K562 (cell line): ENCODE data around the gene CEP295NL.

ENCODE experiments used
- ATF2 ChIP-seq: sonication (generic); formaldehyde crosslinking; IDR thresholded peaks from 2 replicates; pipeline ENCODE4 v1.8.1; 2022; ENCODE audit warnings: missing genetic modification reagents
- CEBPZ ChIP-seq: fragments of 150-350 bp; IDR thresholded peaks from 2 replicates; pipeline ENCODE4 v1.6.1; 2014; ENCODE audit warnings: low read depth, mild to moderate bottlenecking, low read length, borderline replicate concordance
- CHD2 ChIP-seq: IDR thresholded peaks from 2 replicates; pipeline ENCODE4 v1.6.1; 2011; ENCODE audit warnings: low read depth, low read length
- EP300 ChIP-seq: IDR thresholded peaks from 2 replicates; pipeline ENCODE4 v1.6.1; 2012; ENCODE audit warnings: low read length, improper control_type of control experiment
- HDAC2 ChIP-seq: fragments of 450-650 bp; IDR thresholded peaks from 2 replicates; pipeline ENCODE4 v1.6.1; 2016; ENCODE audit warnings: mild to moderate bottlenecking
- NCOA1 ChIP-seq: fragments of 450-650 bp; IDR thresholded peaks from 2 replicates; pipeline ENCODE4 v1.6.1; 2016; ENCODE audit warnings: low read depth
- NFRKB ChIP-seq: fragments of 450-650 bp; IDR thresholded peaks from 2 replicates; pipeline ENCODE4 v1.6.1; 2016; ENCODE audit warnings: low read depth
- POLR2AphosphoS5 ChIP-seq: IDR thresholded peaks from 2 replicates; pipeline ENCODE4 v1.6.1; 2011; ENCODE audit warnings: mild to moderate bottlenecking, low read depth, low read length, moderate library complexity; ENCODE audit not compliant: control insufficient read depth, insufficient read depth
- TCF7 ChIP-seq: sonication (generic); IDR thresholded peaks from 2 replicates; pipeline ENCODE4 v1.6.1; 2016; ENCODE audit warnings: antibody characterized with exemption, borderline replicate concordance
- YY1 ChIP-seq, 3 experiments: IDR thresholded peaks; 2 replicates each; pipeline ENCODE4 v1.6.1; 2011; ENCODE audit warnings: low read length in 2 of 3, mild to moderate bottlenecking in 2 of 3, moderate library complexity in 2 of 3, borderline replicate concordance in 1 of 3, control low read depth in 1 of 3, low read depth in 1 of 3; ENCODE audit not compliant: insufficient read depth in 3 of 3, insufficient replicate concordance in 2 of 3, control insufficient read depth in 1 of 3, insufficient read length in 1 of 3; ENCODE audit errors: extremely low read depth in 1 of 3
- ZNF280A ChIP-seq: fragments of 450-650 bp; IDR thresholded peaks from 2 replicates; pipeline ENCODE4 v1.6.1; 2018; ENCODE audit warnings: mild to moderate bottlenecking, low read depth; ENCODE audit not compliant: partially characterized antibody

GRCh38 chr17:78918979-78919378 is 16.0 kb upstream of the CEP295NL start:
- TF ChIP-seq CHD2 (no peak), YY1 (IDR thresholded peaks at IDR 0.05; ENCODE audit: borderline replicate concordance in 1 of 3, control insufficient read depth in 1 of 3, extremely low read depth in 1 of 3, insufficient read depth in 3 of 3, insufficient read length in 1 of 3, insufficient replicate concordance in 2 of 3, low read depth in 1 of 3, low read length in 2 of 3) (no peak), NCOA1 (no peak), POLR2AphosphoS5 (no peak), ZNF280A (no peak), HDAC2 (no peak), CEBPZ (no peak), TCF7 (no peak), ATF2 (no peak), NFRKB (no peak), EP300 (no peak)
